ENCODE measurements around the gene PPP2R3A.

- TF ChIP-seq PPARA (CRISPR knock-in tag; IDR thresholded peaks at IDR 0.05; ENCODE audit: borderline replicate concordance) (no peak), ZFP30 (CRISPR knock-in tag; IDR thresholded peaks at IDR 0.05) (no peak)
Observed at GRCh38 chr3:136008221-136008620, 42.7 kb downstream of the PPP2R3A start.

Data from SK-N-SH treated with all-trans-retinoic acid at 6 μM for 48 hours (cell line).